OCI-LY1 (cell line): ENCODE results near the gene PER2.

ENCODE experiments used
- H2AFZ ChIP-seq: fragments of 200-600 bp; sonication (generic), shearing (Covaris generic); 2 replicates; pipeline ENCODE4 v1.6.0; 2014; ENCODE audit warnings: antibody characterized with exemption, mild to moderate bottlenecking, low read length
- H3F3A ChIP-seq: fragments of 200-600 bp; sonication (generic), shearing (Covaris generic); 2 replicates; pipeline ENCODE4 v1.6.0; 2014; ENCODE audit warnings: mild to moderate bottlenecking, antibody characterized with exemption, low read length, moderate library complexity; ENCODE audit not compliant: insufficient read depth
- H3K27ac ChIP-seq: fragments of 200-600 bp; sonication (generic); 2 replicates; pipeline ENCODE4 v1.5.1; 2014; ENCODE audit warnings: low read length, mixed run types, mild to moderate bottlenecking, low read depth; ENCODE audit not compliant: poor library complexity, severe bottlenecking
- H3K27me3 ChIP-seq: fragments of 200-600 bp; sonication (generic); 2 replicates; pipeline ENCODE4 v1.6.0; 2014; ENCODE audit warnings: antibody characterized with exemption, mild to moderate bottlenecking, low read length, moderate library complexity; ENCODE audit not compliant: insufficient read depth
- H3K36me3 ChIP-seq: fragments of 200-600 bp; sonication (generic); 2 replicates; pipeline ENCODE4 v1.6.1; 2014; ENCODE audit warnings: mild to moderate bottlenecking, antibody characterized with exemption, low read length, moderate library complexity, mixed read lengths; ENCODE audit not compliant: insufficient read depth
- H3K4me1 ChIP-seq: fragments of 200-600 bp; sonication (generic); 2 replicates; pipeline ENCODE4 v1.5.1; 2014; ENCODE audit warnings: mild to moderate bottlenecking, low read length, moderate library complexity; ENCODE audit not compliant: insufficient read depth, severe bottlenecking
- H3K4me2 ChIP-seq: fragments of 200-600 bp; sonication (generic), shearing (Covaris generic); 2 replicates; pipeline ENCODE4 v1.6.1; 2014; ENCODE audit warnings: low read length
- H3K4me3 ChIP-seq: fragments of 200-600 bp; sonication (generic); 2 replicates; pipeline ENCODE4 v1.5.1; 2014; ENCODE audit warnings: low read length, low read depth, mild to moderate bottlenecking, mixed read lengths; ENCODE audit not compliant: poor library complexity, severe bottlenecking
- H3K79me2 ChIP-seq: fragments of 200-600 bp; shearing (Covaris generic); 2 replicates; pipeline ENCODE4 v1.6.1; 2016; ENCODE audit warnings: mixed run types, low read length, mixed read lengths; ENCODE audit not compliant: insufficient read depth
- H3K9ac ChIP-seq: fragments of 200-600 bp; sonication (generic), shearing (Covaris generic); 2 replicates; pipeline ENCODE4 v1.6.1; 2014; ENCODE audit warnings: mild to moderate bottlenecking, low read length, mixed read lengths
- H3K9me2 ChIP-seq: fragments of 200-600 bp; sonication (generic), shearing (Covaris generic); 2 replicates; pipeline ENCODE4 v1.6.1; 2014; ENCODE audit warnings: low read depth, mild to moderate bottlenecking, low read length, mixed read lengths
- H3K9me3 ChIP-seq: fragments of 200-600 bp; shearing (Covaris generic); 2 replicates; pipeline ENCODE4 v1.6.1; 2014; ENCODE audit warnings: low read length, mixed read lengths
- H4K20me1 ChIP-seq: fragments of 200-600 bp; sonication (generic), shearing (Covaris generic); 2 replicates; pipeline ENCODE4 v1.6.0; 2016; ENCODE audit warnings: mild to moderate bottlenecking, low read length; ENCODE audit not compliant: insufficient read depth
- CTCF ChIP-seq: fragments of 200-600 bp; sonication (generic), shearing (Covaris generic); IDR thresholded peaks from 2 replicates; pipeline ENCODE4 v1.5.1; 2017; ENCODE audit warnings: mild to moderate bottlenecking, antibody characterized with exemption, low read length, moderate library complexity, mixed read lengths
- EZH2 ChIP-seq: fragments of 200-600 bp; sonication (generic), shearing (Covaris generic); IDR thresholded peaks from 2 replicates; pipeline ENCODE4 v1.8.0; 2017; ENCODE audit warnings: borderline replicate concordance, mixed run types, mild to moderate bottlenecking, antibody characterized with exemption, low read length, moderate library complexity, mixed read lengths

Gene PER2

GRCh38 chr2:238289574-238289973 lies 1.2 kb upstream of the PER2 start:
- H3K36me3 ChIP-seq = no peaks in the 10 kb centered on the region
- no peaks in the 10 kb centered on the region for H3F3A ChIP-seq
- peak overlapping the region; percentile 43 for H3K9ac ChIP-seq
- H3K9me3 ChIP-seq = no peaks in the 10 kb centered on the region
- H3K27me3 ChIP-seq = 0 out of 2 replicates have a peak, but pooled peaks cover 3% of the 10 kb centered on the region
- peak overlapping the region; percentile 74 for H3K4me3 ChIP-seq
- H4K20me1 ChIP-seq = no peaks in the 10 kb centered on the region
- no peaks in the 10 kb centered on the region for H3K79me2 ChIP-seq
- peak overlapping the region; percentile 11; the same call in 1 of the 2 replicates for H2AFZ ChIP-seq
- no peak for TF ChIP-seq EZH2
- TF ChIP-seq CTCF = no peak
- no peaks in the 10 kb centered on the region for H3K9me2 ChIP-seq
- H3K27ac ChIP-seq = no peak overlapping the region
- peaks cover 30% of the 10 kb centered on the region for H3K4me1 ChIP-seq
- H3K4me2 ChIP-seq = peak overlapping the region; percentile 59

DNA sequence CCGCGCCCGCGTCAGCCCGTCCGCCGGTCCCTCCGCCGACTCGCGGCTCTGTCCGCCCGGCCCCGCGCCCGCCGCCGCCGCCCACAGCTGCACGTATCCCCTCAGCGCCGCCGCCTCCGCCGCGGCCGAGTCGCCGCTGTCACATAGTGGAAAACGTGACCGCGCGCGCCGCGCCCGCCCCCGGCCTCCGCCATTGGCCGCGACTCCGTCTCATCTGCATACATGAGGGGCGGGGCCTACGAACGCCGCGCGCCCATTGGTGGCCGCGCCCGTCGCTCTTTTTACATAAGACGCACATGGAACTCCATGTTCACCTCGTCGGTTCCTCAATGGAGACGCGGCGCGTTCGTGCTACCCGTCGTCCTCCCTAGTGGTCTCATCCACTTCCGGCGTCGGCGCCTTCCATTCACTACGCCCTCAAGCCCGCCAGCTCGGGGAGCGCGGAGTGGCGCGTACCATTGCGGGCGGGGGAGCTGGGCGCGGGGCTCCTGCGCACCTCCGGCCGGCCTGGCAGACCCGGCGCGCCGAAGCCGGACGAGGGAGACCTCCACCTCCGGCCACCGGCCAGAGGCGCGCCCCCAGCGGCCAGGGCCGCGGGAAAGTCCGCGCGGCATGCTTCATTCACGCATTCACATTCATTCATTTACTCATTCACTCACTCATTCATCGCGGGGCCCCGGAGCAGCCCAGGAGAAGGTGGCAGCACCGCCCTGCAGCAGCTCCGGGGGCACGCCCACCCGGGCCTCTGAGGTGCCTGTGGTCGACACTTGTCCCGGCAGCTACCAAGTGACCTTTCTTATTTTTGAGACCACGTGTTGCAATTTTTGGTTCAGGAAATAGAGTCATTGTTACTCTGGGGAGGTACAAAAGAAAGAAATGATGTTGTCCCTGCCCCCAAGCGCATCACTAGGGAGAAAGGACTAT lies 502 bp upstream of the PER2 start:
- H3K36me3 ChIP-seq = no peaks in the 10 kb centered on the region
- H3K4me3 ChIP-seq = peak overlapping the region; percentile 74
- H3K9me3 ChIP-seq = no peaks in the 10 kb centered on the region
- H3K9ac ChIP-seq = peak overlapping the region; percentile 43
- H3K27me3 ChIP-seq = 0 out of 2 replicates have a peak, but pooled peaks cover 2% of the 10 kb centered on the region
- no peak for TF ChIP-seq EZH2
- TF ChIP-seq CTCF = peak; percentile 17; the same call in 1 of the 2 replicates
- H4K20me1 ChIP-seq = no peaks in the 10 kb centered on the region
- no peak overlapping the region for H3K27ac ChIP-seq
- H3K4me2 ChIP-seq = peak overlapping the region; percentile 59
- no peaks in the 10 kb centered on the region for H3K79me2 ChIP-seq
- H3K4me1 ChIP-seq = peaks cover 30% of the 10 kb centered on the region
- H3F3A ChIP-seq = no peaks in the 10 kb centered on the region
- no peaks in the 10 kb centered on the region for H3K9me2 ChIP-seq
- H2AFZ ChIP-seq = peak overlapping the region; percentile 11; the same call in 1 of the 2 replicates

GRCh38 chr2:238286987-238287736 lies 1.2 kb downstream of the PER2 start:
- Histone ChIP-seq H3K4me1 (peaks cover 30% of the 10 kb centered on the region), H3K27ac (no peak overlapping the region), H2AFZ (no peak overlapping the region), H3K4me2 (peak overlapping the region; percentile 82), H3K4me3 (peak overlapping the region; percentile 74), H3F3A (no peaks in the 10 kb centered on the region), H3K36me3 (no peaks in the 10 kb centered on the region), H3K79me2 (no peaks in the 10 kb centered on the region), H3K27me3 (no peaks in the 10 kb centered on the region), H3K9me2 (no peaks in the 10 kb centered on the region), H3K9me3 (no peaks in the 10 kb centered on the region), H3K9ac (peak overlapping the region; percentile 73; the same call in 1 of the 2 replicates), H4K20me1 (no peaks in the 10 kb centered on the region)
- TF ChIP-seq CTCF = no peak
- no peak for TF ChIP-seq EZH2
